Common myeloid progenitor, CD34-positive (primary cell): ENCODE results near the gene TMEM145.

Experiments
- CTCF ChIA-PET: fragments of 350-600 bp; sonication (Branson Sonifier 250); formaldehyde crosslinking; loops from one replicate; lab custom pipeline; 2021; ENCODE audit warnings: antibody characterized with exemption; lab: Charles Lee
- POLR2A ChIA-PET: fragments of 350-600 bp; sonication (Branson Sonifier 250); formaldehyde crosslinking; loops from one replicate; lab custom pipeline; 2021; ENCODE audit warnings: antibody characterized with exemption; lab: Charles Lee
- DNase-seq, 3 donors: peaks; one replicate each; pipeline versions ENCODE4 v3.0.0 to v3.0.0-alpha.2; 2013
- H3K27ac ChIP-seq, 2 experiments: 1 replicate in 1 of 2; 2 replicates in 1 of 2; pipeline ENCODE4 v1.7.0; 2013; ENCODE audit warnings: inconsistent platforms in 2 of 2, low read length in 2 of 2, mild to moderate bottlenecking in 2 of 2, low read depth in 1 of 2, moderate library complexity in 1 of 2; ENCODE audit not compliant: severe bottlenecking in 2 of 2, insufficient read depth in 1 of 2, poor library complexity in 1 of 2
- H3K27me3 ChIP-seq, 5 experiments: replicated peaks in 2 of 5; 1 replicate in 3 of 5; 2 replicates in 2 of 5; pipeline versions ENCODE4 v1.6.1 to v1.7.0; 2013; ENCODE audit warnings: low read length in 4 of 5, mild to moderate bottlenecking in 2 of 5, moderate library complexity in 2 of 5, inconsistent platforms in 1 of 5; ENCODE audit not compliant: insufficient read depth in 5 of 5, control insufficient read depth in 4 of 5
- H3K36me3 ChIP-seq, 4 experiments: 1 replicate in 2 of 4; 2 replicates in 2 of 4; pipeline versions ENCODE4 v1.6.1 to v1.7.0; 2013; ENCODE audit warnings: low read length in 3 of 4, control low read depth in 1 of 4, mild to moderate bottlenecking in 1 of 4; ENCODE audit not compliant: control insufficient read depth in 4 of 4, insufficient read depth in 4 of 4
- H3K4me1 ChIP-seq, 4 experiments: 1 replicate in 3 of 4; 2 replicates in 1 of 4; pipeline versions ENCODE4 v1.6.1 to v1.7.1; 2013; ENCODE audit warnings: low read length in 3 of 4, mild to moderate bottlenecking in 3 of 4, control low read depth in 1 of 4, inconsistent platforms in 1 of 4, moderate library complexity in 1 of 4; ENCODE audit not compliant: control insufficient read depth in 4 of 4, insufficient read depth in 4 of 4; ENCODE audit errors: control extremely low read depth in 1 of 4
- H3K4me3 ChIP-seq, 7 experiments: 1 replicate in 4 of 7; 2 replicates in 3 of 7; pipeline versions ENCODE4 v1.5.1 to v1.7.0; 2013; ENCODE audit warnings: mild to moderate bottlenecking in 7 of 7, low read length in 6 of 7, moderate library complexity in 6 of 7, inconsistent platforms in 2 of 7, low read depth in 2 of 7, control low read depth in 1 of 7; ENCODE audit not compliant: insufficient read depth in 4 of 7, control insufficient read depth in 1 of 7; ENCODE audit errors: extremely low read depth in 1 of 7
- H3K9me3 ChIP-seq, 5 experiments: 1 replicate in 4 of 5; 2 replicates in 1 of 5; pipeline versions ENCODE4 v1.6.1 to v1.7.1; 2013; ENCODE audit warnings: low read length in 4 of 5, mild to moderate bottlenecking in 2 of 5, inconsistent platforms in 1 of 5, low read depth in 1 of 5, moderate library complexity in 1 of 5; ENCODE audit not compliant: control insufficient read depth in 4 of 5, insufficient read depth in 2 of 5; ENCODE audit errors: control extremely low read depth in 1 of 5
- WGBS: methylation state at CpG from one replicate; pipeline ENCODE4 v1.1.5; 2013; ENCODE audit not compliant: insufficient coverage; 5-methylcytosine and 5-hydroxymethylcytosine counted together

The TMEM145 gene

DNA sequence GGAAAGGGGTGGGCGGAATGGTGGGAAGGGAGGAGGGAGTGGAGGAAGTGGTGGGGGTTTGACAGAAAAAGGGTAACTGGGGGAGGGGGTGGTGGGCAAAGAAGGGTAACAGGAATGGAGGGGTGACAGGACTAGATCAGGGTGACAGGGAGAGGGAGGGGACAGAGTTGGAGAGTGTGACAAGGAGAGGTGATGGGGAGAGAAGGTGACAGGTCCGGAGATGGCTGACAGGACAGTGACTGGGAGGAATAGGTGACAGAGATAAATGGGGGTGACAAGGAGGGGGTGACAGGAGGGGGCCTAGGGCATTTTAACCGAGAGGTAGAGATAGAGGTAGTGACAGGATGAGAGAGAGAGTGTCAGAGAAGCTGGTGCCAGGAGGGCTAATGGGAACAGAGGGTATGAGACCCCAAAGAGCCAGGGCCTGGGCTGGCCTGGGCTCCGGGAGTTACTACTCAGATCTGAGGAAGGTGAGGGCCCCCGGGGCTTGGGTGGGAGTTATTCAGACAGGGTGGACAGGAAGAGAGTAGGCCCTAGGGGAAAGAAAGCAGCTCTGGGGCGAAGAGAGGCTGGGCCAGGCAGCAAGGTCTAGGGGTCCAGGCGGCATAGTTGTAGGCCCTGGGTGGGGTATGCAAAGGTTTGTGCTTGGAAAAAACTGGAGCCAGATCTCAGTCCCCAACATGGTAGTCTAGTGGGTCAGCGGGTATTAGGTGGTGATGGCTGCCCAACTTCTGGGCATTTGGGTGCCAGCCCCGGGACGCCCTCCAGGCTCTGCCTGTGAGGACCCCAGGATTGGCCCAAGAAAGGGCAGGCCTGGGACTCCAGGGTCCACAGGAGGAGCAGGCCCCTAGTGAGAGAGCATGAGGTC, 43.4 kb upstream of the TMEM145 start:
- Histone ChIP-seq H3K4me1 (peaks cover 7 to 39% (median 33%) of the 10 kb centered on the region in 4 experiments), H3K4me3 (peak overlapping the region; percentile 20 to 81 (median 70)), H3K27ac (peak overlapping the region; percentile 88 to 97), H3K9me3 (no peaks in the 10 kb centered on the region), H3K36me3 (peaks cover 0 to 33% (median 18%) of the 10 kb centered on the region in 4 experiments), H3K27me3 (no peaks in the 10 kb centered on the region)
- no peak for DNase-seq
- ChIA-PET CTCF (interaction anchor here (0.6 to 2.1 kb wide), 11 partner anchors 10 to 161 kb away, joined by 3 to 21 read pairs (median 3); no protein-coding TSS in a partner anchor), POLR2A (interaction anchor here (0.9 to 2.3 kb wide), 7 partner anchors 9 to 25 kb away, joined by 4 to 12 read pairs (median 4); partner anchors contain the start of gene ERF)
- WGBS = 41% methylated on average over 8 of the region's 10 CpGs

DNA sequence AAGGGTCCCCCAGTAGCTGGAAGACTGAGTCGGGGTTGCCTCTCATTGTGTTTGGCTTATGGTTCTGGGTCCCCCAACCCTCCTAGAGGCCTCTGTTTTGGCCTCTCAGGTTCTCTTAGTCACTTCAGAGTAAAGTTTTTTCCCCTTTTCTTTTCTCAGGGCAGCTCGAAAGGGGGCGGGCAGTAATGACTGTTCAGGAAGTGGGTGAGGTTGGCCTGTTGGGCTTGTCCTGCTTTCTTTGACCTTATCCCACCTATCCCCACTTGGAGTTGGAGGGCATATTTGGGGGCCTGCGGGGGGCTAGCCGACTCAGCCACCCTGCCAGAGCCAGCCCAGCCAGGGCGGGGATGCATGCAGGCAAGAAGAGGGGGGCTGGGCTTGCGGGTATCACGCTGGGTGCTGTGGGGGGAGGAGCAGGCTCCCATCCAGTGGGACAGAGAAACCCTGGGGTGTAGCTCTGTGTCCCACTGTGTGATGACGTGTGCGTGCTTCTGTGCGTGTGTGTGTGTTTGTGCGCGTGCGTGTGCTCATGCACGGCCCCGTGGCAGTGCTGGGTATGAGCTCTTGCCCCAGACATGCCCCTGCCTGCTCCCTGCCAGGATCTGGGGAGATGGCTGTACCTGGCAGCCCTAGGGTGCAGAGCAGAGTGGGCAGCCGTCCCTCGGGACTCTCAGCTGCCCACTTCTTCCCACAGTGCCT, 42.6 kb upstream of the TMEM145 start:
- ChIA-PET CTCF (interaction anchor here (0.8 to 2.1 kb wide), 10 partner anchors 9 to 162 kb away, joined by 3 to 21 read pairs (median 3); no protein-coding TSS in a partner anchor), POLR2A (interaction anchor here (0.9 to 2.3 kb wide), 5 partner anchors 9 to 25 kb away, joined by 4 to 12 read pairs (median 5); no protein-coding TSS in a partner anchor)
- H3K36me3 ChIP-seq = peaks cover 0 to 39% (median 23%) of the 10 kb centered on the region in 4 experiments
- H3K27me3 ChIP-seq = no peaks in the 10 kb centered on the region
- H3K4me3 ChIP-seq = peak overlapping the region; percentile 20 to 81 (median 70)
- H3K27ac ChIP-seq = peak overlapping the region; percentile 88 to 97
- H3K9me3 ChIP-seq = no peaks in the 10 kb centered on the region
- H3K4me1 ChIP-seq = peaks cover 7 to 43% (median 33%) of the 10 kb centered on the region in 4 experiments
- WGBS = 2% methylated on average over 8 of the region's 18 CpGs
- DNase-seq = peak; percentile 63 to 90 (median 84)

DNA sequence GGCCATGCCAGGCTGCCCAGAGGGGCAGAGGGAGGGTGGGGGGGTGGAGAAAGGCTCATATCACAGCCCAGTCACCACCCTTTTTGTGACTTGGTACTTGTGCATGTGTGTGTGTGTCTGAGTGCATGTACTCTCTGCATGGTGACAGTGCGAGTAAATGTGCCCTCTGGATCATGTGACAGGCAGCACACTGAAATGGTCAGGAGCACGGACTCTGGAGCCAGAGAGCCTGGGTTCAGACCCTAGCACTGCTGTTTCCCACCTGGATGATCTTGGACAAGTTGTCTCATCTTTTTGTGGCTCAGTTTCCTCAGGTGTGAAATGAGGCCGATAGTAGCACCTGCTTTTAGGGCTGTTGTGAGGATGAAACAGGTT, 42.1 kb upstream of the TMEM145 start:
- ChIA-PET CTCF (interaction anchor here (1.0 to 2.1 kb wide), 7 partner anchors 8 to 26 kb away, joined by 3 to 21 read pairs (median 3); no protein-coding TSS in a partner anchor), POLR2A (interaction anchor here (1.1 to 2.3 kb wide), 4 partner anchors 9 to 26 kb away, joined by 4 to 12 read pairs (median 6); no protein-coding TSS in a partner anchor)
- 43% methylated on average over 3 of the region's 3 CpGs for WGBS
- no peaks in the 10 kb centered on the region for H3K27me3 ChIP-seq
- H3K4me1 ChIP-seq = peaks cover 7 to 47% (median 35%) of the 10 kb centered on the region in 4 experiments
- H3K27ac ChIP-seq = peak overlapping the region in 1 of 2 experiments; percentile 97
- H3K9me3 ChIP-seq = no peaks in the 10 kb centered on the region
- H3K4me3 ChIP-seq = peak overlapping the region in 6 of 7 experiments; percentile 52 to 81 (median 70)
- DNase-seq = no peak
- peaks cover 0 to 42% (median 25%) of the 10 kb centered on the region in 4 experiments for H3K36me3 ChIP-seq

- ChIA-PET CTCF (interaction anchor here (0.8 to 2.1 kb wide), 4 partner anchors 7 to 26 kb away, joined by 3 to 21 read pairs (median 8); no protein-coding TSS in a partner anchor), POLR2A (interaction anchor here (0.6 kb wide), 1 partner anchor 8 kb away, joined by 3 read pairs; no protein-coding TSS in a partner anchor)
- no peaks in the 10 kb centered on the region for H3K9me3 ChIP-seq
- H3K4me1 ChIP-seq = peaks cover 7 to 57% (median 40%) of the 10 kb centered on the region in 4 experiments
- no peaks in the 10 kb centered on the region for H3K27me3 ChIP-seq
- peak overlapping the region in 1 of 7 experiments; percentile 70 for H3K4me3 ChIP-seq
- H3K36me3 ChIP-seq = peaks cover 0 to 50% (median 25%) of the 10 kb centered on the region in 4 experiments
- H3K27ac ChIP-seq = peak overlapping the region in 1 of 2 experiments; percentile 58
- DNase-seq = peak in 2 of 3 donors; percentile 50
- 84% methylated on average over 32 of the region's 35 CpGs for WGBS
Measured at GRCh38 chr19:42271861-42272534, 41.1 kb upstream of the TMEM145 start.

DNA sequence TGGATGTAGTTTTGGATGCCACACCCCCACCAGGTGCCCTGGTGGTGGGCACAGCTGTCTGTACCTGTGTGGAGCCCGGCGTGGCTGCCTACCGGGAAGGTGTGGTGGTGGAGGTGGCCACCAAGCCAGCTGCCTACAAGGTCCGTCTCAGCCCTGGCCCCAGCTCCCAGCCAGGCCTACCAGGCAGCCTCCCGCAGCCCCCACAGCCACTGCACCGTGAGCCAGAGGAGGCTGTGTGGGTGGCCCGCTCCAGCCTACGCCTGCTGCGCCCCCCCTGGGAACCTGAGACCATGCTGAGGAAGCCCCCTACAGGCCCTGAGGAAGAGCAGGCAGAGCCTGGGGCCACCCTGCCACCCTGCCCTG, 40.6 kb upstream of the TMEM145 start:
- H3K27me3 ChIP-seq = no peaks in the 10 kb centered on the region
- DNase-seq = no peak
- peaks cover 7 to 60% (median 42%) of the 10 kb centered on the region in 4 experiments for H3K4me1 ChIP-seq
- ChIA-PET CTCF (interaction anchor here (0.8 to 1.7 kb wide), 2 partner anchors 11 to 27 kb away, joined by 3 to 12 read pairs; no protein-coding TSS in a partner anchor), POLR2A (no interaction called here)
- H3K4me3 ChIP-seq = no peak overlapping the region
- WGBS = 89% methylated on average over 8 of the region's 9 CpGs
- no peak overlapping the region for H3K27ac ChIP-seq
- H3K36me3 ChIP-seq = peaks cover 0 to 50% (median 25%) of the 10 kb centered on the region in 4 experiments
- H3K9me3 ChIP-seq = no peaks in the 10 kb centered on the region

DNA sequence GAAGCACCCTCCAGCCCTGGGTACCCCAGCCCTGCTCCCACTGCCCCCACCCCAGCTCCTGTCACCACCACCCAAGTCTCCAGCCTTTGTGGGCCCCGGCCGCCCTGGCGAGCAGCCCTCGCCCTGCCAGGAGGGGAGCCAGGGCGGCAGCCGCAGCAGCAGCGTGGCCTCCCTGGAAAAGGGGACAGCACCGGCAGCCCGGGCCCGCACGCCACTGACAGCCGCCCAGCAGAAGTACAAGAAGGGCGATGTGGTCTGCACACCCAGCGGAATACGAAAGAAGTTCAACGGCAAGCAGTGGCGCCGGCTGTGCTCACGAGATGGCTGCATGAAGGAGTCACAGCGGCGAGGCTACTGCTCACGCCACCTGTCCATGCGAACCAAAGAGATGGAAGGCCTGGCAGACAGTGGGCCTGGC, 40.1 kb upstream of the TMEM145 start:
- H3K4me3 ChIP-seq = no peak overlapping the region
- DNase-seq = no peak
- peaks cover 4 to 60% (median 42%) of the 10 kb centered on the region in 4 experiments for H3K4me1 ChIP-seq
- CTCF ChIA-PET = interaction anchor here (0.8 to 1.7 kb wide), 2 partner anchors 12 to 27 kb away, joined by 3 to 12 read pairs; no protein-coding TSS in a partner anchor
- POLR2A ChIA-PET = no interaction called here
- no peak overlapping the region for H3K27ac ChIP-seq
- no peaks in the 10 kb centered on the region for H3K27me3 ChIP-seq
- peaks cover 0 to 50% (median 25%) of the 10 kb centered on the region in 4 experiments for H3K36me3 ChIP-seq
- no peaks in the 10 kb centered on the region for H3K9me3 ChIP-seq
- 94% methylated on average over 22 of the region's 23 CpGs for WGBS
